Hepatocyte (in vitro differentiated cells): ENCODE data around the gene MIA.
"Not testable (repeated sequence)": the region's sequence is repeated elsewhere in the genome, so short reads cannot be mapped to it uniquely, and the experiment has no call there.

ENCODE experiments used
- CTCF ChIP-seq: fragments of 200-600 bp; sonication (generic); IDR thresholded peaks from 2 replicates; pipeline ENCODE4 v1.5.1; 2016; ENCODE audit warnings: antibody characterized with exemption, mild to moderate bottlenecking; ENCODE audit not compliant: poor library complexity
- EZH2 ChIP-seq: fragments of 200-600 bp; sonication (generic); IDR thresholded peaks from 2 replicates; pipeline ENCODE4 v1.6.1; 2016; ENCODE audit warnings: antibody characterized with exemption, mild to moderate bottlenecking, borderline replicate concordance
- EZH2phosphoT487 ChIP-seq: fragments of 200-600 bp; sonication (generic); IDR thresholded peaks from one replicate; pipeline ENCODE4 v1.6.1; 2018; ENCODE audit warnings: antibody characterized with exemption, mild to moderate bottlenecking, low read depth, moderate library complexity; ENCODE audit not compliant: unreplicated experiment, severe bottlenecking

- TF ChIP-seq CTCF, EZH2, EZH2phosphoT487: not testable (repeated sequence)
Measured at GRCh38 chr19:40824916-40825315, 49.6 kb downstream of the MIA start.
